GM12878 (cell line): ENCODE data around the gene ZNF239. TPM values are rescaled to one million over a fixed set of nuclear protein-coding genes. Genes with fewer than 3 reads are reported as not detected.

Experiments
- ATAC-seq: fragments of 200-7000 bp; cut with Tn5 transposase; 3 replicates; pipeline ENCODE4 v1.9.1; 2020; ENCODE audit warnings: mild to moderate bottlenecking, moderate library complexity
- BruUV-seq: library from RNA; stranded (reverse); fragments of 400-500 nt; replicated peaks from 2 replicates; lab custom pipeline; 2021; lab: Mats Ljungman, UMichigan
- CTCF ChIA-PET: fragments of 300-600 bp; sonication (Branson Sonifier 250); formaldehyde crosslinking; extraction: SDS; loops from one replicate; lab custom pipeline; 2021; ENCODE audit warnings: inconsistent platforms; lab: Yijun Ruan, JAX
- POLR2A ChIA-PET: fragments of 350-600 bp; formaldehyde crosslinking; extraction: SDS; loops from one replicate; lab custom pipeline; 2021; ENCODE audit warnings: inconsistent platforms; lab: Charles Lee
- RAD21 ChIA-PET: fragments of 300-600 bp; sonication (Branson Sonifier 250); formaldehyde crosslinking; loops from one replicate; lab custom pipeline; 2023; ENCODE audit warnings: antibody characterized with exemption; ENCODE audit not compliant: unreplicated experiment; lab: Charles Lee
- SMC1A ChIA-PET: fragments of 300-600 bp; sonication (Branson Sonifier 250); formaldehyde crosslinking; loops from one replicate; lab custom pipeline; 2023; ENCODE audit not compliant: unreplicated experiment, uncharacterized antibody; lab: Charles Lee
- DNase-seq: peaks from one replicate; pipeline ENCODE4 v3.0.0-alpha.2; 2011; ENCODE audit warnings: low read depth, low spot score
- FAIRE-seq: peaks from 3 replicates; lab custom pipeline; 2011; peaks lifted over from hg19 to GRCh38; lab: Jason Lieb, UNC
- H2AFZ ChIP-seq: 2 replicates; pipeline ENCODE4 v1.6.0; 2011; ENCODE audit warnings: low read depth, low read length, control low read depth; ENCODE audit not compliant: control insufficient read depth
- H3K27ac ChIP-seq: 2 replicates; pipeline ENCODE4 v1.5.1; 2011; ENCODE audit warnings: control low read depth; ENCODE audit not compliant: control insufficient read depth, insufficient read depth
- H3K27me3 ChIP-seq, 2 experiments: replicated peaks in 1 of 2; 2 replicates each; pipeline versions ENCODE4 v1.6.0 to v1.6.1; 2011; ENCODE audit warnings: low read length in 1 of 2; ENCODE audit not compliant: control insufficient read depth in 2 of 2, insufficient read depth in 2 of 2
- H3K36me3 ChIP-seq, 2 experiments: 2 replicates each; pipeline ENCODE4 v1.5.1; 2011; ENCODE audit warnings: low read length in 1 of 2; ENCODE audit not compliant: control insufficient read depth in 2 of 2, insufficient read depth in 2 of 2
- H3K4me1 ChIP-seq: 2 replicates; pipeline ENCODE4 v1.6.1; 2011; ENCODE audit warnings: mild to moderate bottlenecking, low read length, moderate library complexity, mixed read lengths; ENCODE audit not compliant: control insufficient read depth, insufficient read depth
- H3K4me2 ChIP-seq: 2 replicates; pipeline ENCODE4 v1.6.0; 2011; ENCODE audit warnings: control low read depth; ENCODE audit not compliant: control insufficient read depth, insufficient read depth
- H3K4me3 ChIP-seq: fragments of 200-600 bp; sonication (generic); 2 replicates; pipeline ENCODE4 v1.5.1; 2016
- H3K79me2 ChIP-seq: 2 replicates; pipeline ENCODE4 v1.6.0; 2011; ENCODE audit warnings: low read length; ENCODE audit not compliant: control insufficient read depth, insufficient read depth
- H3K9ac ChIP-seq: 2 replicates; pipeline ENCODE4 v1.8.0; 2011; ENCODE audit warnings: low read length, control low read depth, mixed read lengths; ENCODE audit not compliant: control insufficient read depth, insufficient read depth
- H3K9me3 ChIP-seq: replicated peaks from 3 replicates; pipeline ENCODE4 v1.5.1; 2011; ENCODE audit warnings: mild to moderate bottlenecking, low read length; ENCODE audit not compliant: control insufficient read depth, insufficient read depth
- H4K20me1 ChIP-seq: 2 replicates; pipeline ENCODE4 v1.6.0; 2011; ENCODE audit not compliant: control insufficient read depth, insufficient read depth
- BMI1 ChIP-seq: fragments of 450-650 bp; IDR thresholded peaks from 2 replicates; pipeline ENCODE4 v1.6.1; 2016; ENCODE audit warnings: mild to moderate bottlenecking, moderate library complexity, borderline replicate concordance
- CREM ChIP-seq: IDR thresholded peaks from 2 replicates; pipeline ENCODE4 v1.6.1; 2014; ENCODE audit warnings: antibody characterized with exemption, low read depth
- JUND ChIP-seq: IDR thresholded peaks from 2 replicates; pipeline ENCODE4 v1.6.1; 2012; ENCODE audit warnings: low read depth, mild to moderate bottlenecking, low read length, improper control_type of control experiment, moderate library complexity
- LARP7 ChIP-seq: fragments of 450-650 bp; IDR thresholded peaks from 2 replicates; pipeline ENCODE4 v1.6.1; 2017; ENCODE audit warnings: mild to moderate bottlenecking
- MTA2 ChIP-seq: fragments of 450-650 bp; IDR thresholded peaks from 2 replicates; pipeline ENCODE4 v1.6.1; 2016; ENCODE audit warnings: low read depth, mild to moderate bottlenecking, moderate library complexity
- MYC ChIP-seq: IDR thresholded peaks from 2 replicates; pipeline ENCODE4 v1.6.1; 2011; ENCODE audit warnings: mild to moderate bottlenecking, low read length, moderate library complexity, inconsistent platforms; ENCODE audit not compliant: insufficient read depth, insufficient replicate concordance, insufficient read length, severe bottlenecking
- NFYA ChIP-seq: IDR thresholded peaks from 2 replicates; pipeline ENCODE4 v1.6.1; 2011; ENCODE audit warnings: low read depth, mild to moderate bottlenecking, low read length, improper control_type of control experiment, borderline replicate concordance
- NR2C1 ChIP-seq: fragments of 450-650 bp; IDR thresholded peaks from 2 replicates; pipeline ENCODE4 v1.6.1; 2017; ENCODE audit warnings: antibody characterized with exemption, mild to moderate bottlenecking, moderate library complexity
- NR2C2 ChIP-seq: IDR thresholded peaks from 2 replicates; pipeline ENCODE4 v1.6.1; 2011; ENCODE audit warnings: borderline replicate concordance, low read depth; ENCODE audit not compliant: control insufficient read depth, insufficient read length
- PRDM15 ChIP-seq: fragments of 450-650 bp; formaldehyde crosslinking; IDR thresholded peaks from 2 replicates; pipeline ENCODE4 v1.4.0; 2020; ENCODE audit warnings: mild to moderate bottlenecking, moderate library complexity
- TCF12 ChIP-seq: IDR thresholded peaks from 2 replicates; pipeline ENCODE4 v1.6.1; 2011; ENCODE audit warnings: low read depth, mild to moderate bottlenecking, low read length
- ZNF592 ChIP-seq: fragments of 450-650 bp; IDR thresholded peaks from 2 replicates; pipeline ENCODE4 v1.6.1; 2017; ENCODE audit warnings: mild to moderate bottlenecking, moderate library complexity
- WGBS: methylation state at CpG from one replicate; pipeline ENCODE4 v1.1.6; 2016; ENCODE audit warnings: low lambda C conversion rate; ENCODE audit not compliant: insufficient replicate concordance, insufficient coverage; ENCODE audit errors: missing lambda C conversion rate; 5-methylcytosine and 5-hydroxymethylcytosine counted together
- in situ Hi-C: fragments of 300-500 bp; cut with MboI; formaldehyde crosslinking; loops from 9 replicates; pipeline ENCODE4 v1.14.3; 2018; ENCODE audit warnings: mixed read lengths
- intact Hi-C: fragments of 100-400 bp; cut with micrococcal nuclease; formaldehyde crosslinking; loops from one replicate; pipeline ENCODE4 v1.14.2; 2022; ENCODE audit not compliant: unreplicated experiment
- polyA plus RNA-seq, 11 experiments: library from polyadenylated mRNA; depleted of rRNA in 4 of 11; unstranded in 6 of 11; stranded (reverse) in 5 of 11; fragments of >200 nt; fragmentation: Nextera tagmentation in 4 of 11; fragmentation: Illumina TruSeq in 1 of 11; extraction: Ambion mirVana in 4 of 11; extraction: Trizol in 1 of 11; gene quantifications; 1 replicate in 1 of 11; 2 replicates in 10 of 11; pipeline versions ENCODE4 v1.2.1 to v1.2.3, GENCODE V29; 2011 to 2016; ENCODE audit warnings: inconsistent platforms in 2 of 11, missing spikeins in 2 of 11, low read depth in 1 of 11
- total RNA-seq, 4 experiments: library from RNA; depleted of rRNA in 3 of 4; stranded (reverse); fragments of >200 nt in 3 of 4; fragmentation: Illumina TruSeq in 1 of 4; extraction: Trizol in 1 of 4; gene quantifications; 2 replicates each; pipeline versions ENCODE4 v1.2.1 to v1.2.3, GENCODE V29; 2013 to 2021

Gene ZNF239
- total and polyA plus RNA-seq, 10 of the 15 experiments (the other 5 are each of a cell fraction or from before 2014, with no cell fraction given): 0.12 to 0.75 (median 0.43) TPM

- in situ Hi-C loops: no loop called here
- Histone ChIP-seq H3K4me2 (no peak overlapping the region), H4K20me1 (no peaks in the 10 kb centered on the region), H3K9ac (no peak overlapping the region), H3K36me3 (no peaks in the 10 kb centered on the region), H3K79me2 (no peaks in the 10 kb centered on the region), H2AFZ (no peak overlapping the region), H3K9me3 (peaks cover under 1% of the 10 kb centered on the region; the same call in 2 of the 3 replicates), H3K27me3 (no peaks in the 10 kb centered on the region), H3K4me3 (no peak overlapping the region), H3K27ac (no peak overlapping the region), H3K4me1 (no peaks in the 10 kb centered on the region)
- TF ChIP-seq NR2C2 (no peak), TCF12 (no peak), CREM (no peak), LARP7 (no peak), MYC (no peak), MTA2 (no peak), NFYA (no peak), NR2C1 (no peak), ZNF592 (no peak), PRDM15 (CRISPR knock-in tag) (no peak), BMI1 (no peak), JUND (no peak)
- SMC1A ChIA-PET: interaction anchor here (1.0 kb wide), 1 partner anchor 9 kb away, joined by 4 read pairs; no protein-coding TSS in a partner anchor
- DNase-seq (no peak), ATAC-seq (no peak), FAIRE-seq (no peak)
- no TSS peak for BruUV-seq
- CTCF ChIA-PET: interaction anchor here (1.3 kb wide), 1 partner anchor 13 kb away, joined by 3 read pairs; no protein-coding TSS in a partner anchor
- POLR2A ChIA-PET: no interaction called here
- intact Hi-C loops: no loop called here
- RAD21 ChIA-PET: interaction anchor here (0.7 kb wide), 1 partner anchor 9 kb away, joined by 3 read pairs; no protein-coding TSS in a partner anchor
- 11% methylated on average over 9 of the region's 9 CpGs for WGBS
Observed at GRCh38 chr10:43585981-43586729, 11.7 kb upstream of the ZNF239 start.
